HS-27A (cell line): ENCODE data around the gene KLHL6.
"Not testable (repeated sequence)": the region's sequence is repeated elsewhere in the genome, so short reads cannot be mapped to it uniquely, and the experiment has no call there.

ENCODE experiments used
- DNase-seq: peaks from one replicate; pipeline ENCODE4 v3.0.0-alpha.2; 2012; ENCODE audit warnings: low read depth, missing footprints

The KLHL6 gene

DNA sequence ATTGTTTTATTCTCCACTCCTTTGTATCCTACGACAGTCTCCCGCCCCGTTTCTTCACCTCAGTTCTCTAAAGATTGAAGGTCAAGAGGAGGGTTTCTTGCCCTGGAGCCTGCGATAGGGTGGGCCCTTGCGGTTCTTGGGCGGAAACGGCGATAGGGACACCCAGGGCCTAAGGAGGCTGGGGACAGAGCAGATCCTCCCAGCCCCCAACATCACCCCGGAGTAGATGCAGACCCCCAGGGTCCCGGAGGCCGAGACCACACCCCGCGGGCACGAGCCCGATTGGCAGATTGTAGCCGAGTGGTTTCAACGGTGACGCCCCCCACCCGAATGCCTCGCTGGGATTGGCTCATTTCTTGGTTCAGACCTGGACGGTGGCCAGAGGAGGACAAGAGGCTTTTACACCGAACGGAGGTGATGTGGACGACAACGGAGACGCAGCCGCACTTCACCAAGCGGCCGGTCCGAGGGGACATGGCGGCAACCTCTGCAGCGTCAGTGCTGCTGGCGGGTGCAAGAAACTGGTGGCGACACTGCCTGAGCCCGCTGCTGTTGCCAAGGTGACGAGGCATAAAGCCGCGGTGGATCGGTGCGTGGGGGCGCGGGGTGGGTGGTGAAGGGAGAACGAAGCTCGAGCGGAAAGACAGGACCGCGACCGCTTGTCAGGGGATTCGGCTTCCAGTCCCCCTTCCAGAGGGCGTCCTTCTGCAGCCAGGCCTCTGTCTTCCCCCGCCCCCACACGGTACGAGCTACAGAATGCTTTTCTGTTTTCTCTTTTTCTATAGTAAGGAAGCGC, 108.1 kb downstream of the KLHL6 start:
- peak; percentile 65 for DNase-seq

DNA sequence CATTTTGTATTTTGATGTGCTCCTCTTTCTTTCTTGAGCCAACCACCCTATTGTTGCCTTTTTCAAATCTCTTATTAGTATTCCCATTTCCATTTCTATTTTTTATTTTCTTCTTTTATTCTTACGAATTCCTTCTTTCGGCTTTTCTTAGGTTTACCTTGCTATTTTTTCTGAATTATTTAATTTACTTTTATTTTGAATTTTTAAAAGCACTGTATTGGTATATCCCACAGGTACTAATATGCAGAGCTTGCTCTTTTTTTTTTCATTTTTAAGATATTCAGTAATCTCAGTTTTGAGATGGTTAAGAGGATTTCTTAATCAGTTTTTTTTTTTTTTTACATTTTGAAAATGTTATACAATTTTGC, 108.7 kb downstream of the KLHL6 start:
- no peak for DNase-seq

DNA sequence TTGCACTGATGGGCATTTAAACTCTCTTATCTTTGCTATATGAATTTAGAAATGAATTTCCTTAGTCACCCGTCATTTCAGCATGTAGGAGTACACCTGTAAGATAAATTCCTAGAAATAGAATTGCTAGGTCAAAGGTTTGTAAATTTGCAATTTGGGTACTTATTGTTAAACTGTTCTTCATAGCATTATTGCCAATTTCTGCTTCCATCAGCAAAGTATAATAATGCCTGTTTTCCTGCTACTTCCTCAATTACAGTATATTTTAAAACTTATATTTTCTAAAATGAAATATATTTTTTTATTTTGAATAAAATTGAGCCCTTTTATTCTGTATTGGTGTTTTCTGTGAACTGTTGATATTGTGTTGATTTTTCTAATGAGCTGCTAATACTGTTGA, 110.8 kb downstream of the KLHL6 start:
- DNase-seq: no peak

DNA sequence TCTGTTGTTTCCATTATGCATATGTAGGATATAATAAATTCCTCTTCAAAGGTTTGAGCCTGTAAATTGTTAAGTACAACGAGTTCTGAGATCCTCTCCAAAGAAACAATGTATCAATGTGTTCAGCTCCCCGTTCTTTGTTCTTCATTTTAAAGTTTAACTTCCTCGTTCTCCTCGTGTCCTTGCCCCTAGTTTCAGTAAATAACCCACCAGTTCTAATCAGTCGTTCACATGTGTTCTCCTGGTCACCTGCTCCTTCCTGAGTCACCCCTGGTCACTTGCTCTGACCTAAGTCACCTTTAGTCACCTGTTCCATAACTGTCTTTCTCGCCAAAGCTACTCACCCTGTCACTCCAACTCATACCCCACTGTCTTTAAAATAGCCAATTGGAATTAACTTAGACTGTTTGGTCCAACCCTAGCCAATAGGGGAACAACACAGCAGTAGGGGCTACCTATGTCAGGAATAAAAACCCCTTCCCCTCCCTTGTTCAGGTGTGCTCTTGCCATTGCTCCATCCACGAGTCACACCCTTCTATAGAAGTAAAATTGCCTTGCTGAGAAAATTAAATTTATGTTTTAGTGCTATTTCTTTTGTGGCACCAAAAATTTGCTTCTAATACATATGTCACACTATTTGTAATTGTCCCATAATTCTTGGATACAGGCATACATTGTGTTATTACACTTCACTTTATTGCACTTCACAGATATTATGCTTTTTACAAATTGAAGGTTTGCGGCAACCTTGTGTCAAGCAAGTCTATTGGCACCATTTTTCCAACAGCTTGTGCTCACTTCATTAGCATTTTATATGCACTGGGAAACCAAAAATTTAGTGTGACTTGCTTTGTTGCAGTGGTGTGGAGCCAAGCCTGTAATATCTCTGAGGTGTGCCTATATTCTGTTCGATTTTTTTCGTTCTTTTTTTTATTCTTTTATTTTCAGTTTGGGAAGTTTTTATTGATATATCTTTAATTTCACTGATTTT, 111.8 kb downstream of the KLHL6 start:
- no peak for DNase-seq

DNA sequence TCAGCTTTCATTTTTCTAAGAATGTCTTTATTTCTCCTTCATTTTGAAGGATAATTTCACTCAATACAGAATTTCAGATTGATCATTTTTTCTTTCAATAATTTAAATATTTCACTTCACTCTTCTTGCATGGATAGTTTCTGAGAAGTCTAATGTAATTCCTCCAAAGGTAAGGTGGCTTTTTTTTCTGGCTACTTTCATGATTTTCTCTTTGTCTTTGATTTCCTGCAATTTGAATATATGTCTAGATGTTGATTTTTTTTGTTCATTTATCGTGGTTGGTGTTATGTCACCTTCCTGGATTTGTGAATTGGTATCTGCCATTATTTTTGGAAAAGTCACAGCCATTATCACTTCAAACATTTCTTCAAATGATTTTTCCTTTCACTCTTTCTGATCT, 112.5 kb downstream of the KLHL6 start:
- no peak for DNase-seq

DNA sequence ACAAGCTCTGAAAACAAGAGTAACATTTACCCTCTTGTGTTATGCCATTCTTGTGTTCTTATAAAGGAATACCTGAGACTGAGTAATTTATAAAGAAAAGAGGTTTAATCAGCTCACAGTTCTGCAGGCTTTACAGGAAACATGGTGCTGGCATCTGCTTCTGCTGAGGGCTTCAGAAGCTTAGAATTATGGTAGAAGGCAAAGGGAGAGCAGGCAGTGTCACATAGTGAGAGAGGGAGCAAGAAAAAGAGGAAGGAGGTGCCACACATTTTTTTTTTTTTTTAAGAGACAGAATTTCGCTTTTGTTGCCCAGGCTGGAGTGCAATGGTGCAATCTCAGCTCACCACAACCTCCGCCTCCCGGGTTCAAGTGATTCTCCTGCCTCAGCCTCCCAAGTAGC, 115.0 kb downstream of the KLHL6 start:
- DNase-seq: not testable (repeated sequence)

DNA sequence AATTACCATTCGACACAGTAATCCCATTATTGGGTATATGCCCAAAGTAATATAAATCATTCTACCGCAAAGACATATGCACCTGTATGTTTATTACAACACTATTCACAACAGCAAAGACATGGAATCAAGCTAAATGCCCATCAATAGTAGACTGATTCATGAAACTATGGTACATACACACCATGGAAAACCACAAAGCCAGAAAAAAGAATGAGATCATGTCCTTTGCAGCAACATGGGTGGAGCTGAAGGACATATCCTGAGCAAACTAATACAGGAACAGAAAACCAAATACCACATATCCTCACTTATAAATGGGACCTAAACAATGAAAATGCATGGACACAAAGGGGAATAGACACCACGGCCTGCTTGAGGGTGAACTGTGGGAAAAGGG, 116.0 kb downstream of the KLHL6 start:
- no peak for DNase-seq

DNA sequence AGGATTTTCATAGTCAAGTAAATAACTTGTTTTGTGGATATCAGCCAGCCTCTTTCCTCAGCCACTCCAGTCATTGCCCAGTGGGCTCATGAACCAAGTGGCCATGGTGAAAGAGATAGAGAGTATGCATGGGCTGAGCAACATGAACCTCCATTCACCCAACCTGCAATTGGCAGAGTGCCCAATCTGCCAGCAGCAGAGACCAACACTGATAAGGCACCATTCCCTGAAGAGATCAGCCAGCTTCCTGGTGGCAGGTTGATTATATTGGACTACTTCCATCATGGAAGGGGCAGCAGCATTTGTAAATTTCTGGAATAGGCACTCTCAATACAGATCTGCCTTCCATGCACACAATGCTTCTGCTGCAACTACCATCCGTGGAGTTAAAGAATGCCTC, 116.8 kb downstream of the KLHL6 start:
- no peak for DNase-seq

DNA sequence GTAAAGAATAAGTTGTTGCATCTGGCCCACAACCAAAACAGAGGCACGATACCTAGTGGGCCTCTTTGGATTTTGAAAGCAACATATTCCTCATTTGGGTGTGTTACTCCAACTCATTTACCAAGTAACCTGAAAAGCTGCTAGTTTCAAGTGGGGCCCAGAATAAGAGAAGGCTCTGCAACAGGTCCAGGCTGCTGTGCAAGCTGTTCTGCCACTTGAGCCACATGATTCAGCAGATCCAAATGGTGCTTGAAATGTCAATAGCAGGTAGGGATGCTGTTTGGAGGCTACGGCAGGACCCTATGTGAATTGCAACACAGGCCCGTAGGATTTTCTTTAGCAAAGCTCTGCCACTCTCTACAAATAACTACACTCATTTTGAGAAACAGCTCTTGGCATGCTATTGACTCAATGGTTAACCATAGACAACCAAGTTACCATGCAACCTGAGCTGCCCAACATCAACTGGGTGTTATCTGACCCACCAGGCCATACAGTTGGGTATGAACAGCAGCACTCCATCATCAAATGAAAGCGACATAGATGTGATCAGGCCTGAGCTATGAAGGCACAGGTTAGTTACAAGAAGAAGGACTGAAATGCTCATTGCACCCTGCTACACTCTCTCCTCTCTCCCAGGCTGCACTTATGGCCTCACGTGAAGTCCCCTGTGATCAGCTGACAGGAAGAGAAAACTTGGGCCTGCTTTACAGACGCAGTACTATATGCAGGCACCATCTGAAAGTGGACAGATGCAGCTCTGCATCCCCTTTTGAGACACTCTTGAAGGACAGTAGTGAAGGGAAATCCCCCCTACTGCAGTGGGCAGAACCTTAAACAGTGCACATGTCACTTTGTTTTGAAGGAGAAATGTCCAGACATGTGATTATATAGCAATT, 117.6 kb downstream of the KLHL6 start:
- no peak for DNase-seq
